ENCODE results near the gene UBAC2.

GRCh38 chr13:99406799-99407201, 206.1 kb downstream of the UBAC2 start:
- TF ChIP-seq CTCF (conservative IDR thresholded peaks at IDR 0.05; ENCODE audit: low read length) (no peak), EZH2phosphoT487 (IDR thresholded peaks at IDR 0.05; ENCODE audit: borderline replicate concordance, low read depth, low read length) (no peak)

Data from OCI-LY7 (cell line).